Measurements from ENCODE around the gene BICD1.
"Not testable (repeated sequence)": the region's sequence is repeated elsewhere in the genome, so short reads cannot be mapped to it uniquely, and the experiment has no call there.

The BICD1 gene

DNA sequence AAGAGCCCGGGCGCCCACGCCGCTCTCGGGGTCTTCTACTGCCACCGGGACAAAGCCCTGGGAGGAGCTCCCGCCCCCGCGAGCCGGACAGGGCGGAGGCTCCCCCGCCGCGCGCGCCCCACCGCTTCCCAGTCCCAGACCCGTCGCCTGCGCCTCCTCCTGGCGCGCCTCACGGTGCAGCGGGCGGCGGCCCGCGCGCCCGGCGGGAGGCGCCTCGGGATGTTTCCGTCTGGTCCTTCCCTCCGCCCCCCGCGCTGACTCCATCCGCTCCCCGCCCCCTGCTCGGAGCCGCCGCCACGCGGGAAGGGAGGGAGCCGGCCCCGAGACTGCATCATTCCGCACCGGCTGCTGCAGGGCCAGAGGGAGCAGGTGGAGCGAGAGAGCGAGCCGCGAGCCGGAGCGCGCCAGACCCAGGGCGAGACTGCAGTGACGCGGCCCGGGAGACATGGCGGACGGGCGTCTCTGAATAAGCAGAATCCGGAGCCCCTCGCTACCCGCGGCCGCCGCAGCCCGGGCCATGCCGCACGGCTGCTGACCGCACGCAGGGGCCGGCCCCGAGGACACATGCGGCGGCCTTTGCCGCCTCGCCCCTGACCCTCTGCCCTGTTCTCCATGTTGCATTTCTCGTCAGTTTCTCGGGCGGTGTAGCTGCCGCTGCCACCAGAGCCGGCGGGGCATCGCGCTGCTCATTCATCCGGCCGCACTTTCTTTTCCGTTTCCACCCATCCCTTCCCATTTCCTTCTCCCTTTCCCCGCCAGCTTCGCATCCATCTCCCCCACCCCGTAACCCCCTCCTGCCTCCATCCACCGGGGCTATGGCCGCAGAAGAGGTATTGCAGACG is at the start of gene BICD1:
BICD1 (plus strand) TSS at position 331 of the 842 bp plus-strand sequence; CDS start at position 816, 485 bp downstream.
- DNase-seq: peak; percentile 71 to 76

- no peak for DNase-seq
Measured at GRCh38 chr12:32061033-32061432, 45.6 kb upstream of the BICD1 start.

GRCh38 chr12:32062881-32063280 is 43.8 kb upstream of the BICD1 start:
- DNase-seq: no peak

DNA sequence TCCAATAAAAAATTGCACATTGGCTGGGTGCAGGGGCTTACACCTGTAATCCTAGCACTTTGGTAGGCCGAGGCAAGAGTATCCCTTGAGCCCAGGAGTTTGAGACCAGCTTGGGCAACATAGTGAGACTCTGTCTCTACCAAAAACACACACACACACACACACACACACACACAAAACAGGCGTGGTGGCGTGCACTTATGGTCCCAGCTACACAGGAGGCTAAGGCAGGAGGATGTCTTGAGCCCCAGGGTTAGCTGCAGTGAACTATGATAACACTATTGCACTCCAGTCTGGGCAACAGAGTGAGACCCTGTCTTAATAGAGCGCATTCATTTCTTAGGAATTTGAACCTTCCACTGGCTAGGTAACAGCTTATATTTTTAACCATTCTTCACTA is 42.9 kb upstream of the BICD1 start:
- DNase-seq: no peak

DNA sequence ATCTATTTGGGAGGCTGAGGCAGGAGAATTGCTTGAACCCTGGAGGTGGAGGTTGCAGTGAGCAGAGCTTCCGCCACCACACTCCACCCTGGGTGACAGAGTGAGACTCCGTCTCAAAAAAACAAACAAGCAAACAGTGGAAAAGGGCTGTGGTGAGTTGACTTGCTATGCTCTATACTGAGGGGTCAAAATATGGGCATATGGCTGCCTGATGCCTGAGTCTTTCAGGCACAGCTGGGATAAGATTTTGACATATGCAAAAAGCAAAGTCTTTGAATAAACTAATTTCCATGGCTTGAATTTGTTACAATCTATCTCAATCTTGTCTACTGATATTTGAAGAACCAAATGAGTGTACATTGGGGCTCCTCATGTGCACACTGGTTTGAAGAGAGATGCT is 40.4 kb upstream of the BICD1 start:
- DNase-seq: no peak

DNA sequence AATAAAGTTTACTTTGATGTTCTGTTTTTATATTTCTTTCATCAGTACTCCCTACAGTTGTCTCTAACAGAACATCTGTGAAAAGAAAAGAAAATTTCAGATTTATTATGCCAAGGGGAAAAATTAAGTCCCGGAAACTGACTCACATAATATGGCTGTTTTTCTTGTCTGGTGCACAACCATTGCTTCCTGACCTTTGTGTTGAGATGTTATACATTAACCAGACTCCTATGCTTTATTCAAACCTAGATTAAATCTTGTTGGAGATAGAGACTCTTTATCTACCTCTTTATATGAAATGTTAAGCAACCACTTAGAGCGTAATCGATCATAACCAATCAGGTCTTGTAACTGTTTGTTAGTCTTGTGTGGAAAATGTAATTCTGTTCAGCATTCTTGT is 37.6 kb upstream of the BICD1 start:
- no peak for DNase-seq

DNA sequence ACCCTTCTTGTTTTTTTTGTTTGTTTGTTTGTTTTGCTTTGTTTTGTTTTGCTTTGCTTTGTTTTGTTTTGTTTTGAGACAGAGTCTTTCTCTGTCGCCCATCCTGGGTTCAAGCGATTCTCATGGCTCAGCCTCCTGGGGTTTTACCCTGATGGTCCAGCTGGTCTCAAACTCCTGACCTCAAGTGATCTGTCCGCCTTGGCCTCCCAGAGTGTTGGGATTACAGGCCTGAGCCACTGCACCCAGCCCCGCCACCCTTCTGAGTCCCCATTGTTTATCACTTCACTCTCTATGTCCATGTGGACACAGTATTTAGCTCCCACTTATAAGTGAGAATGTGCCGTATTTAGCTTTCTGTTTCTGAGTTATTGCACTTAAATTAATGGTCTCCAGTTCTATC is 36.9 kb upstream of the BICD1 start:
- no peak for DNase-seq

GRCh38 chr12:32070370-32070769 is 36.3 kb upstream of the BICD1 start:
- DNase-seq: no peak

GRCh38 chr12:32072102-32072501 is 34.5 kb upstream of the BICD1 start:
- DNase-seq: no peak

DNA sequence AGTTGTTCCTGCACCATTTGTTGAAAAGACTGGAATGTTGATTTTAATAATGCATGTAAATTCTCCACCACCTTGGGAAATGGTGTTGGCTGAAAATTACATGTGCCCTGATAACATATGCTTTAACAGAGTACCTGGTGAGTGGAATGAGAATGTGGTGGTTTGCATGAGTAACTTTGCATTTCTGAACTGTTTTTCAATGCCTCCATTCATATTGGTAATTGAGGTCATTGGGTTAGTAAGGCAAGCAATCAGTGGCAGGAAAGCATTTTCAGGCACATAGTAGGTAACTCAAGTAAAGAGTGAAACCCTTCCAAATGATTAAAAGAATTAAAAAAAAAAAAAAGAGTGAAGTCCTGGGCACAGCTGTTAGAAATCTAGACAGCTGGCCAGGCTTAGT is 32.2 kb upstream of the BICD1 start:
- no peak for DNase-seq

DNA sequence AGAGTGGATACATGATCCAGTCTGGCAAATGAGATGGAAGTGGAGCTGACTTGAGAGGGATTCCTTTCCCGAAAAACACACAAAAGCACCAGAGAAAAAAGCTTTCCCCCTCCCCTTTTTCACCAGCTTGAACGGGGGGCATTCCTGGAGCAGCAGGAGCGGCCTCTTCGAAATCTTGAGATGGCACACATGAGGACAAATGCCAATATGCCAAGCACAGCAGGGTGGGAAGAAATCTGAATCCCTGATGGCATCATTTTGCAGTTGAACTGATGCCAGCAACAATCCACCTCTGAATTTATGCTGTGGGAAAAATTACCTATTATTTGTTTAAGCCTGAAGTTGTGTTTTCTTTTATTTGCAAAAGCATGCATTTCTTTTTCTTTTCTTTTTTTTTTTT is 29.7 kb upstream of the BICD1 start:
- DNase-seq: no peak

- no peak for DNase-seq
Measured at GRCh38 chr12:32080435-32080834, 26.2 kb upstream of the BICD1 start.

- no peak for DNase-seq
Measured at GRCh38 chr12:32083489-32083888, 23.2 kb upstream of the BICD1 start.

- no peak for DNase-seq
Measured at GRCh38 chr12:32084017-32084688, 22.5 kb upstream of the BICD1 start.

DNA sequence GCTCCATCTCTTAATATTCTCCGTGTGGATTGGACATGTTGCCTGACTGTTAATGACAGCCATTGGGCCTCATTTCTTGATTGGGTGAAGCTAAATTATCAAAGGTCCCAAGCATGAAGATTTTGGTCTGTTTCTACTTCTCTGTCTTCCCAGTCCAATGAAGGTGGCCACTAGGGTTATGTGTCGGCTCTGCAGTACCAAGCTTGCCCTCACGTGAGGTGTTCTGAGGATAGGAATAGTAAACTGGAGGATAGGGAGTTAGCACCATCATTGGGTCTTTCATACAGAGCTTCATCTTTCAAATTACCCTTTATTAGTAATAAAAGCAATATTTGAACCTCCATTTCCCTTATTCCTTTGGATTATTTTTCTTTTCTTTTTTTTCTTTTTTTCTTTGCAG is 21.9 kb upstream of the BICD1 start:
- no peak for DNase-seq

GRCh38 chr12:32087306-32087705 is 19.3 kb upstream of the BICD1 start:
- DNase-seq: no peak

DNA sequence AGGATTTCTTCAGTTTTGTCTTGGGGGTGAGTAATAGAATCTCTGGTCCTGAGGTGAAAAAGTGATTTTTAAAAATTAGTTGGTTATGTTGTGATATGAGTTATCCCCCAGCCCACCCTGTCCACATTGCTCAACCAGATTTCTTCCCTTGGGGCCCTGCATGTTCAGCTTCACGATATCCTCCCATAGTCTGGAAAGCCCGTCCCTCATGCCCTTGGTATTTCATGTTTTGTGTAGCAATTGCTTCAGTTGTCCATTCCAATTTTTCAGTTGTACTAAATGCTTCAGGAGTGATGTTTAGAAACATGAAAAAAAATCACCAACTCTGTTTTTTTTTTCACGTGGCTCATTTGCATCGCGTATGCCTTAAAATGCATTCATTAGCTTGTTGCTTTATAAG is 17.5 kb upstream of the BICD1 start:
- no peak for DNase-seq

- no peak for DNase-seq
Measured at GRCh38 chr12:32089586-32089985, 17.1 kb upstream of the BICD1 start.

- no peak for DNase-seq
Measured at GRCh38 chr12:32091696-32092095, 15.0 kb upstream of the BICD1 start.

DNA sequence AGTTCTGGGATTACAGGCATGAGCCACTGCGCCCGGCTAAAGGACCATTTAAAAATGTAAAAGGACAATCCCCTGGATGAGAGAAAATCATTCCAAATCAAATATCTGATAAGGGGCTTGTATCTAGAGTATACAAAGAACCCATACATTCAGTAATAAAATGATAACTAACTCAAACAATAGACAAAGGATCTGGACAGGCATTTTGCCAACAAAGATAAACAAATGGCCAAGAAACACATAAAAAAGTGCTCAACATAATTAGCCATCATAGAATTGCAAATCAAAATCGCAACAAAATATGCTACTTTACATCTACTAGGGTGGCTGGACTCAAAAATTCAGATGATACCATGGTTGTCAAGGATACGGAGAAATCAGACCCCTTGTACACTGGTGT is 8.5 kb upstream of the BICD1 start:
- DNase-seq: no peak

DNA sequence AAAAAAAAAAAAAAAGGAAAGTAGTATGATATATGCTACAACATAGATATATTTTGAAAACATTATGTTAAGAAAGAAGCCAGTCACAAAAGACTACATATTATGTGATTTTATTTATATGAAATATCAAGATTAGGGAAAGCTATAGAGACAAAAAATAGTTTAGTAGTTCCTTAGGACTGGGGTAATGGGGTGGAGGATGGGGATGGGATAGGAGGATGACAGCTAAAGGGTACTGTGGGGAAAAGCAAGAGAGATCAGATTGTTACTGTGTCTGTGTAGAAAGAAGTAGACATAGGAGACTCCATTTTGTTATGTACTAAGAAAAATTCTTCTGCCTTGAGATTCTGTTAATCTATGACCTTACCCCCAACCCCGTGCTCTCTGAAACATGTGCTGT is 7.4 kb upstream of the BICD1 start:
- DNase-seq: not testable (repeated sequence)

DNA sequence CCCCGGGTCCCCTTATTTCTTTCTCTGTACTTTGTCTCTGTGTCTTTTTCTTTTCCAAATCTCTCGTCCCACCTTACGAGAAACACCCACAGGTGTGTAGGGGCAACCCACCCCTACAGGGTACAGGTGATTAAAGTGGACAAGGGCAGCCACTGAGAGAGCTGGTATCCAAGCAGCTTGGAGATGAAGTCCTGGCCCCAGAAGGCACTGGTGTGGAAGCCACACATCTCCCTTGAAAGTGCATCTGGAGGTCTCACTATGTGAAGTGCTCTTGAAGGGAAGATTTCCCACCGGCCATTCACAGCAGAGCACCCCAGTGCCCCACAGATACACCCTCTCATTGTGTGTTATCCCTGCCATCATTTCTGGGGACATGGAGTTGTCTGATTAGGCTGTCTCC is 6.3 kb upstream of the BICD1 start:
- no peak for DNase-seq

DNA sequence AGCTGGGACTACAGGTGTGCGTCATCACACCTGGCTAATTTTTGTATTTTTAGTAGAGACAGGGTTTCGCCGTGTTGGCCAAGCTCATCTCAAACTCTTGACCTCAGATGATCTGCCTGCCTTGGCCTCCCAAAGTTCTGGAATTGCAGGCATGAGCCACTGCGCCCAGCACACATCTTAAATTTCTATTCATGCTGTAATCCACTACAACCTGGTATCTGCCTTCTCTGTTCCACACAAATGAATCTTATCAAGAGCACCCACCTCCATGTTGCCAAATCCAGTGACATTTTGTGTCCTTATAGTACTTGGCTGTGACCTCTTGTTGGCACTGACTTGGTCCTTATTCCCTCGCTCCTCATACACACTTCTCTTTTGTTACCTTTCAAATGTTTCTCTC is 5.8 kb upstream of the BICD1 start:
- DNase-seq: no peak

DNA sequence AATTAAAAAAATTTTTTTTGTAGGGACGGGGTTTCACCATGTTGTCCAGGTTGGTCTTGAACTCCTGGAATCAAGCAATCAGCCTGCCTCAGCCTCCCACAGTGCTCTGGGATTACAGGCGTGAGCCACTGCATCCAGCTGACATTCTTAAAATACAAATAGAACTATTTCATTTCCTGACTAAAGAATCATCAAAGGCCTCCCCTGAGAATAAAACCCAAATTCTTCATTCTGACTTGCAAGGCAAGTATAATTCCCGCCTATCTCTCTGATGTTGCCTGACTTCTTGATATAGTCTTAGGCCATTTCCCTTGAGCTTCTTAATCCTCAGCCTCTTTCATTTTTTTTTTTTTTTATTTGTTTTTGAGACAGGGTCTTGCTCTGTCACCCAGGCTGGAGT is 4.4 kb upstream of the BICD1 start:
- no peak for DNase-seq
